WERI-Rb-1 (cell line): ENCODE measurements around the gene DHX8.

Source experiments
- DNase-seq: peaks from one replicate; pipeline ENCODE4 v3.0.0-alpha.2; 2020
- H3K27ac ChIP-seq: fragments of 250-450 bp; sonication (Bioruptor Pico); 2 replicates; pipeline ENCODE4 v1.5.1; 2020; ENCODE audit warnings: mild to moderate bottlenecking, moderate library complexity
- H3K27me3 ChIP-seq: fragments of 250-450 bp; sonication (Bioruptor Pico); 2 replicates; pipeline ENCODE4 v1.5.1; 2021; ENCODE audit warnings: mild to moderate bottlenecking, low read depth, moderate library complexity; ENCODE audit not compliant: insufficient read depth, severe bottlenecking
- H3K36me3 ChIP-seq: fragments of 250-450 bp; sonication (Bioruptor Pico); 2 replicates; pipeline ENCODE4 v1.5.1; 2020; ENCODE audit warnings: mild to moderate bottlenecking, moderate library complexity
- H3K4me3 ChIP-seq: 2 replicates; pipeline ENCODE4 v1.5.1; 2011; ENCODE audit warnings: low read depth, mild to moderate bottlenecking, control low read depth, low read length
- H3K9me3 ChIP-seq: fragments of 250-450 bp; sonication (Bioruptor Pico); 2 replicates; pipeline ENCODE4 v1.5.1; 2021; ENCODE audit warnings: mild to moderate bottlenecking, moderate library complexity; ENCODE audit not compliant: severe bottlenecking
- CTCF ChIP-seq: IDR thresholded peaks from 2 replicates; pipeline ENCODE4 v1.5.1; 2011; ENCODE audit warnings: low read depth, mild to moderate bottlenecking, control low read depth, inconsistent platforms, low read length

Gene DHX8

GRCh38 chr17:43574896-43575525 is 91.2 kb downstream of the DHX8 start:
- peak; percentile 76 for DNase-seq
- H3K36me3 ChIP-seq = no peaks in the 10 kb centered on the region
- TF ChIP-seq CTCF = no peak
- no peaks in the 10 kb centered on the region for H3K9me3 ChIP-seq
- no peaks in the 10 kb centered on the region for H3K27me3 ChIP-seq
- H3K27ac ChIP-seq = no peak overlapping the region
- H3K4me3 ChIP-seq = no peak overlapping the region
